OCI-M2 (cell line): ENCODE results near the gene GNL2.
A peak's percentile ranks its signal among the peaks of the same experiment; 100 is the strongest.
"Not testable (repeated sequence)": the region's sequence is repeated elsewhere in the genome, so short reads cannot be mapped to it uniquely, and the experiment has no call there.

Experiments
- DNase-seq: peaks from one replicate; lab custom pipeline; 2025; ENCODE audit not compliant: unreplicated experiment; lab: John Stamatoyannopoulos, UW

GNL2 gene

GRCh38 chr1:37560401-37561132, 35.2 kb downstream of the GNL2 start:
- DNase-seq = no peak

DNA sequence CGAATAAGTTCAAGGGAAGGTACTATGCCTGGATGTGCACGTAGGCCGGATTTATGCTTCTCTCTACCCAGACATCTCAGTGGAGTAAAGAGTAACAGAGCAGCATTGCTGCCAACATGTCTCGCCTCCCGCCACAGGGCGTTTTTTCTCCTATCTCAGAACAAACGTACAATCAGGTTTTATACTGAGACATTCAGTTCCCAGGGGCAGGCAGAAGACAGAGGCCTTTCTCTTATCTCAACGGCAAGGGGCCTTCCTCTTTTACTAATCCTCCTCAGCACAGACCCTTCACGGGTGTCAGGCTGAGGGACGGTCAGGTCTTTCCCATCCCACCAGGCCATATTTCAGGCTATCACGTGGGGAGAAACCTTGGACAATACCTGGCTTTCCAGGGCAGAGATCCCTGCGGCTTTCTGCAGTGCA, 35.8 kb downstream of the GNL2 start:
- peak; percentile 52 for DNase-seq

- no peak for DNase-seq
These were observed 36.7 kb downstream of the GNL2 start for GRCh38 chr1:37559080-37559479.

DNA sequence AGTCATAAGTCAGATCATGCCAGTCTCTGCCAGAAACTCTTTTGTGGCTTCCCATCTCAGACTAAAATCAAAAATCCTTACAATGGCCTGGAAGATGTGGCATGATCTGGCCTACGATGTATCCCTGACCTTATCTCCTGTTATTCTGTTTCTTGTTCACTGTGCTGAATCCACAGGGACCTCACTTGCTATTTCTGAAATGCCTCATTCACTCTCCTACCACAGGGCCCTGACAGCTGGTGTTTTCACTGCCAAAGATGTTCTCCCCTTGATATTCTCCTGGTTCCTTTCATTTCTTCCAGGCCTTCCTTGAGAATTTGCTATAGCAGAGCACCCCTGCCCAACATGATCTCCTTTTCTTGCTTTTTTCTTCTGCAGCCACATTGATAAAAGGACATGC, 37.3 kb downstream of the GNL2 start:
- DNase-seq = no peak

DNA sequence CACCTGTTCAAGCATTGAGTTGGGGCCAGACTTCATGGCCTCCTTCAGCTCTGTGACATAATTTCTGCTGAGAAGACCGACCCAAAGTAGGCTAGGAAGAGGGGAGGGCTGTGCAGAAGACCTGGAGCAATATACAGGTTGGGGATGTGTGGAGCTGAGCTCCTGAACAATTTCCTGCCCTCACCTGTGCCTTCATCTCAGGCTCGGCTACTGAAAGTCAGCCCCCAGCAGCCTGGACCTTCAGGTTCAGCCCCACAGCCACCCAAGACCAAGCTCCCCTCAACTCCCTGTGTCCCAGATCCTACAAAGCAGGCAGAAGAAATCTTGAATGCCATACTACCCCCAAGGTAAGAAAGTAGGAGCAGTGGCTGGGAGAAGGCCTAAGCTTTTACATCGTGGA, 38.3 kb downstream of the GNL2 start:
- no peak for DNase-seq

- DNase-seq = no peak
These were observed 39.0 kb downstream of the GNL2 start, which contains the start of gene DNALI1 for GRCh38 chr1:37556712-37557196. TSS of gene DNALI1 (plus strand) at chr1:37556940. CDS start at chr1:37556995, 55 bp downstream.

GRCh38 chr1:37553927-37554808, 41.6 kb downstream of the GNL2 start, which contains the start of gene SNIP1:
TSS of gene SNIP1 (minus strand) at chr1:37554293. CDS start at chr1:37554229, 64 bp downstream.
- peak; percentile 37 for DNase-seq

- no peak for DNase-seq
These were observed 42.2 kb downstream of the GNL2 start for GRCh38 chr1:37553598-37553926.

- DNase-seq = no peak
These were observed 46.4 kb downstream of the GNL2 start for GRCh38 chr1:37549341-37549740.

DNA sequence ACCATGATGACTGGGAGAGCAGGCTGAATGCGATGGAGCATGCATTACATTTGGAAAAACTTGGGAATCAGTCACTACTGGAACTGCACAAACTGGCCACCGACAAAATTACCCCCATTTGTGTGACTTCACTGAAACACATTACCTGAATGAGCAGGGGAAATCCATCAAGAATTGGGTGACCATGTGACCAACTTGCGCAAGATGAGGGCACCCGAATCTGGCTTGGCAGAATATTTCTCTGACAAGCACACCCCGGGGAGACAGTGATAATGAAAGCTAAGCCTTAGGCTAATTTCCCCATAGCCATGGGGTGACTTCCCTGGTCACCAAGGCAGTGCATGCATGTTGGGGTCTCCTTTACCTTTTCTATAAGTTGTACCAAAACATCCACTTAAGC, 50.7 kb downstream of the GNL2 start:
- DNase-seq = no peak

DNA sequence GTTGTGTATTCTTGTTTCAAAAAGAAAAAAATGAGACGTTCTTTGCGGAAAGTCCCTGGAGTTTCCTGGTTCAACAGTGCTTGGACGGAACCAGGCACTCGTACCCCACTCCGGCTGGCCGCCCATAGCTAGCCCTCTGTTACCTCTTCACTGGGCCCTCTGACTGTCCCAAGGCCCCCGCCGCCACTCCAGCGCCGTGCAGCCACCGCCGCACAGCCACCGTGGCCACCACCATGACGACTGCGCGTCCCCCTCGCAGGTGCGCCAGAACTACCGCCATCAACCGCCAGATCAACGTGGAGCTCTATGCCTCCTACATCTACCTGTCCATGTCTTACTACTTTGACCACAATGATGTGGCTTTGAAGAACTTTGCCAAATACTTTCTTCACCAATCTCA, 51.2 kb downstream of the GNL2 start:
- DNase-seq = no peak

DNA sequence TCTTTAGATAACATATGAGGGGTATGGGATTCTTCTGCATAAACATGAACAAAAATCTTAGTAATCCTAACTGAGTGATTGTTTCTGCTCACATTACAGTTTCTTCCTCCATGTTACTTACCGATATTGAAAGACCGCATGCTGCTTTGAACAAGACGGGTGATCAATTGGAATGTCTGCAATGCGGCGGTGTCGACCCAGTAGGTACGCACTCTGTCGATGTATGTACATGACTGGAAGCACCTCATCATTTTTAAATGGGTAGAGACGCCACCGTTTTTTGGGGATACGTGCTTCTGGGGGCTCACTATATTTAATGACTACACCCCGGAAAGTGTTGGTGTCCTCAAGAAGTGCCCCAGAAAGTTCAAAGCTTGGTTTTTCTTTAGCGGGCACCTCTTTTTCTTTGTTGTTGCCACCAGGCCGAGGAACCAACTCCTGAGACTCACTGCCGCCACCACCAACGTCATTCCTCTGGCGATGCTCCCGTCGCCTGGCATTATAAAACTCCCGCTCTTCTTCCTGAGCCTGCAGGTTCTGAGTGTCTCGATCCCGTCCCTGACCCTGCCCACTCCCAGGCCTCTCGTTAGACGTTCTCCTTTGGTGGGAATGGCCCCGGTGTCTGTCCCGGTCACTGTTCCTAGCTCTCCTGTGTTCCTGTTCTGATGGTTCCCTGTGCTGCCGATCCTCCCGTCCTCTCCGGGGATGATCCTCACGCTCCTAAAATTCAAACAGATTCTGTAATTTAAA, 55.5 kb downstream of the GNL2 start:
- no peak for DNase-seq

DNA sequence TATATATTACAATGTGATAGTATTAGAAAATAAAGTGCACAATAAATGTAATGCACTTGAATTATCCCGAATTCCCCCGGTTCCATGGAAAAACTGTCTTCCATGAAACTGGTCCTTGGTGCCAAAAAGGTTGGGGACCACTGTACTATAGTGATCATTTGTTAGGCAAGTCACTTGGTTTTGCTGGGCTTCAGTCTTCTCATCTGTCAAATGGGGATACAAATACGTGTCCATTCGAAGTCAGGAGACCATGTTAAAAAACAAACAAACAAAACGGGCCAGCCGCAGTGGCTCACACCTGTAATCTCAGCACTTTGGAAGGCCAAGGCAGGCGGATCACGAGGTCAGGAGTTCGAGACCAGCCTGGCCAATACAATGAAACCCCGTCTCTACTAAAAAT, 56.6 kb downstream of the GNL2 start:
- not testable (repeated sequence) for DNase-seq

- no peak for DNase-seq
These were observed 58.4 kb downstream of the GNL2 start for GRCh38 chr1:37537378-37537777.

DNA sequence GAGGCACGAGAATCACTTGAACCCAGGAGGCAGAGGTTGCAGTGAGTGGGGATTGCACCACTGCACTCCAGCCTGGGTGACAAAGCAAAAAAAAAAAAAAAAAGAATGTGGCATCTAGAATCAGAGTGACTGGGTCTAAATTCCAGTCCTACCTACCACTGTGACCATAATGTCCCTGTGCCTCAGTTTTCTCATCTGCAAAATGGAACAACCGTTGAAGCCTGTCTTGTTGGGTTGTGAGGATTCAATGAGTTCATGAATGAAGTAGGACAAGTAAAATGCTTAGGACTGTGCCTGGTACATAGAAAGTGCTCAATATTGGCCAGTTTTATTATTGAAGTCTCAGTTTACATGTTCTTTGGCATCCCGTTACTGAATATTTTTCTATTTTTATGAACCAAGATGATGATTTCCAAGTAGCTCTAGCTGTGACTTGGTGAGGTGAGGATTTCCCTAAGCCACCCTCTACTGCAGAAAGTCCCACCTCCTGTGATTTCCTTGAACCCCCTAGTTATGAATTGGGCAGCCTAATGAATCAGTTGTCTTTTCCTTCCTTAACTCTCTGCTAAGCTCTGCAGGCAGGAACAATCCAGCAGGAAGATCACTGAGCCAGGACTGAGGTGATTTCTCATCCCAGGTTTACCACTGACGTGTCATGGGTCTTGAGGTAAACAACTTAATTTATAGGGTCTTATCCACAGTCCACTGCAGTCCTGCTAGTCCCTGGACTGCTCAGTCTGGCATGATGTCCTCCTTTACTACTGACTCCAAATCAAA, 62.2 kb downstream of the GNL2 start:
- no peak for DNase-seq

DNA sequence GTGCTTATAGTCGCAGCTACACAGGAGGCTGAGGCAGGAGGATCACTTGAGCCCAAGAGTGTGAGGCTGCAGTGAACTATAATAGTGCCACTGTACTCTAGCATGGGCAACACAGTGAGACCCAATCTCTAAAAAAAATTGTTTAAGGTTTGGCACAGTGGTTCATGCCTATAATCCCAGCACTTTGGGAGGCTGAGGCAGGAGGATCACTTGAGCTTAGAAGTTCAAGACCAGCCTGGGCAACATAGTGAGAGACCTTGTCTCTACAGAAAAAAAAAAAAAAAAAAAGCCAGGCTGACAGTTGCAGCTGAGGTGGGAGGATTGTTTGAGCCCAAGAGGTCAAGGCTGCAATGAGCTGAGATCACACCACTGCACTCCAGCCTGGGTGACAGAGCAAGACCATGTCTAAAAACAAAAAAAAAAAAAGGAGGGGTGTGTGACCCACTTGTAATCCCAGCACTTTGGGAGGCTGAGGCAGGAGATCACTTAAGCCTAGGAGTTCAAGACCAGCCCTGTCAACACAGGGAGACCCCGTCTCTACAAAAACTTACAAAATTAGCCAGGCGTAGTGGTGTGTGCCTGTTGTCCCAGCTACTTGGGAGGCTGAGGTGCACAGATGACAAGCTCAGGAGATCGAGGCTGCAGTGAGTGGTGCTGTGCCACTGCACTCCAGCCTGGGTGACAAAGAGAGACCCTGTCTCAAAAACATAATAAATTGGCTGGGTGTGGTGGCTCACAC, 63.1 kb downstream of the GNL2 start:
- DNase-seq = not testable (repeated sequence)

GRCh38 chr1:37529888-37530287, 65.8 kb downstream of the GNL2 start:
- DNase-seq = not testable (repeated sequence)

GRCh38 chr1:37519613-37520012, 76.1 kb downstream of the GNL2 start:
- DNase-seq = no peak

- DNase-seq = not testable (repeated sequence)
These were observed 76.8 kb downstream of the GNL2 start for GRCh38 chr1:37518929-37519328.

- not testable (repeated sequence) for DNase-seq
These were observed 77.5 kb downstream of the GNL2 start for GRCh38 chr1:37518241-37518640.
